Measurements from ENCODE around the gene CFAP46. TPM values are rescaled to one million over a fixed set of nuclear protein-coding genes. Genes with fewer than 3 reads are reported as not detected.

The CFAP46 gene
- total RNA-seq, 6 donors from 2014 or later = 0.60 to 28.3 (median 8.0) TPM

- no peaks in the 10 kb centered on the region for H3K4me1 ChIP-seq
- H3K4me3 ChIP-seq = no peak overlapping the region
- no peaks in the 10 kb centered on the region for H3K27me3 ChIP-seq
- ATAC-seq (ENCODE audit: low FRiP score in 2 of 2) (no peak), DNase-seq (peak in 1 of 2 donors; percentile 79)
- H3K36me3 ChIP-seq = no peaks in the 10 kb centered on the region
- TF ChIP-seq POLR2A (IDR thresholded peaks at IDR 0.05) (no peak), CTCF (IDR thresholded peaks at IDR 0.05) (no peak)
- WGBS, 2 donors = 90 to 100% methylated on average over 2 to 27 of the region's 27 CpGs
- H3K9me3 ChIP-seq = no peaks in the 10 kb centered on the region
- H3K27ac ChIP-seq = no peak overlapping the region
Observed at GRCh38 chr10:132807621-132808049, 134.7 kb downstream of the CFAP46 start.

- ATAC-seq (ENCODE audit: low FRiP score in 2 of 2) (no peak), DNase-seq (peak in 1 of 2 donors; percentile 58)
- Histone ChIP-seq H3K36me3 (no peaks in the 10 kb centered on the region), H3K27ac (no peak overlapping the region), H3K27me3 (no peaks in the 10 kb centered on the region), H3K4me1 (no peaks in the 10 kb centered on the region), H3K9me3 (peaks cover 0 to 6% (median 2%) of the 10 kb centered on the region in 4 donors), H3K4me3 (no peak overlapping the region)
- TF ChIP-seq EP300 (IDR thresholded peaks at IDR 0.05) = no peak
- 75 to 80% methylated on average over 14 to 25 of the region's 25 CpGs for WGBS, 2 donors
Observed at GRCh38 chr10:132806561-132807003, 135.8 kb downstream of the CFAP46 start.

- ATAC-seq (ENCODE audit: low FRiP score in 2 of 2) (no peak), DNase-seq (no peak)
- 59 to 72% methylated on average over 7 of the region's 7 CpGs for WGBS, 2 donors
- TF ChIP-seq CTCF (IDR thresholded peaks at IDR 0.05) (no peak), POLR2A (IDR thresholded peaks at IDR 0.05) (no peak), EP300 (IDR thresholded peaks at IDR 0.05) (no peak), POLR2AphosphoS5 (IDR thresholded peaks at IDR 0.05) (no peak)
- Histone ChIP-seq H3K4me3 (no peak overlapping the region), H3K27me3 (no peaks in the 10 kb centered on the region), H3K27ac (no peak overlapping the region), H3K4me1 (no peaks in the 10 kb centered on the region), H3K36me3 (no peaks in the 10 kb centered on the region), H3K9me3 (peaks cover 0 to 6% (median 3%) of the 10 kb centered on the region in 4 donors)
Observed at GRCh38 chr10:132806110-132806509, 136.3 kb downstream of the CFAP46 start.

- Histone ChIP-seq H3K9me3 (peaks cover 0 to 6% (median 3%) of the 10 kb centered on the region in 4 donors), H3K27ac (no peak overlapping the region), H3K4me3 (no peak overlapping the region), H3K4me1 (no peaks in the 10 kb centered on the region), H3K27me3 (no peaks in the 10 kb centered on the region), H3K36me3 (no peaks in the 10 kb centered on the region)
- WGBS, 2 donors = 45 to 50% methylated on average over 11 to 16 of the region's 21 CpGs
- no peak for TF ChIP-seq EP300 (IDR thresholded peaks at IDR 0.05)
- no peak for TF ChIP-seq POLR2A (IDR thresholded peaks at IDR 0.05)
- no peak for TF ChIP-seq POLR2AphosphoS5 (IDR thresholded peaks at IDR 0.05)
- TF ChIP-seq CTCF (IDR thresholded peaks at IDR 0.05) = no peak
- peak in 1 of 2 donors; percentile 66 for DNase-seq
- no peak for ATAC-seq (ENCODE audit: low FRiP score in 2 of 2)
Observed at GRCh38 chr10:132805599-132805998, 136.8 kb downstream of the CFAP46 start.

- H3K4me1 ChIP-seq = no peaks in the 10 kb centered on the region
- no peaks in the 10 kb centered on the region for H3K36me3 ChIP-seq
- H3K9me3 ChIP-seq = peaks cover 0 to 6% (median 3%) of the 10 kb centered on the region in 4 donors
- DNase-seq (peak in 1 of 2 donors; percentile 44), ATAC-seq (ENCODE audit: low FRiP score in 2 of 2) (no peak)
- TF ChIP-seq CTCF (IDR thresholded peaks at IDR 0.05) (no peak), POLR2AphosphoS5 (IDR thresholded peaks at IDR 0.05) (no peak), POLR2A (IDR thresholded peaks at IDR 0.05) (no peak), EP300 (IDR thresholded peaks at IDR 0.05) (no peak)
- no peak overlapping the region for H3K27ac ChIP-seq
- H3K27me3 ChIP-seq = no peaks in the 10 kb centered on the region
- H3K4me3 ChIP-seq = no peak overlapping the region
- 58 to 63% methylated on average over 8 to 20 of the region's 23 CpGs for WGBS, 2 donors
Observed at GRCh38 chr10:132804785-132805426, 137.5 kb downstream of the CFAP46 start.

Measured in upper lobe of left lung (tissue), 6 donors.